Effector CD8-positive, alpha-beta T cell (primary cell): ENCODE measurements around the gene GOLGB1.

Source experiments
- DNase-seq: peaks from one replicate; lab custom pipeline; 2025; lab: John Stamatoyannopoulos, UW

The GOLGB1 gene

DNA sequence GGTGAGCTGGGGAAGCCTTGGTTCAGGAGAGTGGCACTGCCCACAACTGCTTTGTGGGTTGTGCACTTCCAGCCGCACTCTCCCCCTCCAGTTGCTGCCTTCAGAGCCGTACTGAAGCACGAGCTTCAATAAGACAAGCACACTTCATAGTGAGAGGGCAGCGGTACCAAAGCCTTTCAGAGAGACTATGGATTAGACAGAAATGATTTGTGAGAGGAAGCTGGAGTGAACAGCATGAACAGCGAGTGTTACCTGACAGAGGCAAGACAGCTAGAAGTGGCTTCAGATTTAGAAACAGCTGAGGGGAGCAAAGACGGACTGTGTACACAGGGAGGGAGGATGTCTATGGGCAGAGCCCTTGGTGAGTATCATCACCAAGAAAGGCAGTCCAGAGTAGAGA is 119.9 kb downstream of the GOLGB1 start:
- DNase-seq = no peak

DNA sequence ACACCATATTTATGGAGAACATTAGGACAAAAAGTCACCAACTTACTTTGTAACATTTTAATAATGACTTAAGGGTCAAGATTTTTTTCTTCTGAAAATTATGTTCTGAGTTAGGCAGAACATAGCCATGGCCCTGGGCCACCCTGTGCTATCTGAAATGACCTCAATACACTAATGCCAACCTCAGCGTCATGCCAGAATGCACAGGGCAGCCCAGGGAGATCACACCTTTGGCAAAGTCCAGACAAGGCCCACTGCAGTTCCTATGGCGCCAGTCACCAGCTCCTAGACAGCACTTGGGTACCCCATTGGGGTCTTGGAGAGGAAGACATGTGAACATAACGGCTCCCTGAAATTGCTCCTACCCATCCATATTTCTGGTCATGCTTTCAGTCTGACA is 121.9 kb downstream of the GOLGB1 start:
- no peak for DNase-seq

DNA sequence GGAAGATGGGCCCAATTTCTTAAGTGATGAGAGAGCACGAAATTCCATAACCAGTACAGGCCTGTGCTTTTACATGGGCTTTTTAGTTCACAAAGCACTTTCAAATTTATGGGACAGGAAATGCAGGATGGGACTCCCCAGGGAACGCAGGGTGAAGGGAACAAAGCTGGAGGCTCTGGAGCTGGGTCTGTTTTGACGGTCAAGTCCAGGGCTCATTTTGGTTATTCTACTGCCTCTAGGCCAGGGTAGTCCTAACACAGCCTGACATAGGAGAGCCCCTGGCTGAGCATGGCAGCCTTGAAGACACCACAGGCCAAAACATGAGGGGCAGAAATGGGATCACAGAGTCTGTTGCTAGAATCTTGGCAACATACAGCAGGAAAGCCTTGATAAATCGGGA is 122.3 kb downstream of the GOLGB1 start:
- DNase-seq = no peak

DNA sequence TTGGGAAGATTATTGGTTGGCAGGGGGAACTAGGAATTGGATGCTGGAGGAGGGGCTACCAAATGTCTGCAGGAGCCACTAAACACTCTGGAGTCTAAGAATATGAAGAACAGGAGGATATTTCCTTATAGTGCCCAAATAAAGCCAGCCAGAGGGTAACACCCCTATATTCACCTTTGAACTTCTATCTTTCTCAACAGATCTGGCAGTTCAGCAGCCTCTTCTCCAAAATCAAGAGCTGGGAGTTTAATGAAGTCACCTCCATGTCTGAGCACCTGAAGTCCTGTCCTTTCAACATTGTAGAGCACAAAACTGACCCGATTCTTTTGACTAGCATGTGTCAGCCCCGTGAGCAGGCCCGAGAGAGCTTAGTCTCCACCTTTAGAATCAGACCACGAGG is 123.0 kb downstream of the GOLGB1 start:
- DNase-seq = no peak

DNA sequence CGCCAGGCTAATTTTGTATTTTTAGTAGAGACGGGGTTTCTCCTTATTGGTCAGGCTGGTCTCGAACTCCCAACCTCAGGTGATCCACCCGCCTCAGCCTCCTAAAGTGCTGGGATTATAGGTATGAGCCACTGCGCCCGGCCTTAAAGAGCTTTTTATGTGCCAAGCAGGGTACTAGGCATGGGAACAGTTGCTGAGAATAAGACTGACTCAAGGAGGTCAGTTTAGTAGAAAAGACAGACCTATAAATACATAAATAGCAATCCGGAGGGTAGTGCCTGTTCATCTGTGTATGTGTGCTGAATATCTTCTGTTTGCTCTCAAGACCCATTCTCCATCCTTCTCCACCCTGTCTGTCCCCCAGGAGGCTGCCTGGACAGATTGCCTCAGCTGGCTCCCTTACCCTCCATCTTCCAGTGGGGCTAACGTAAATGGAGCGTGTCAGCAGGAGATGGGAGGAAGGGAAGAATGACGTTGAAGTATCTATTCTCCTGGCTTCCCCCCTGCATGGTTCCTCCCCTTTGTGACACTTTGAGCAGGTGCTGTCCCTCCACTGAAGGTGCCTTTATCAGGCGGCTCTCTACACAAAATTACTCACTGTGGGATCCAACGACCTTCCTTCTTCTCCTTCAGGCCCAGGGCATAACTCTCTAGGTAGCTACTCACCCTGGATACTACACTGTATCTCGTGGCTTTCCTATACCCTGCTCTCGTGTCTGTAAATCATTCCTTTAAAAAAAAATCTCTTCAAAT is 125.2 kb downstream of the GOLGB1 start:
- DNase-seq = no peak

DNA sequence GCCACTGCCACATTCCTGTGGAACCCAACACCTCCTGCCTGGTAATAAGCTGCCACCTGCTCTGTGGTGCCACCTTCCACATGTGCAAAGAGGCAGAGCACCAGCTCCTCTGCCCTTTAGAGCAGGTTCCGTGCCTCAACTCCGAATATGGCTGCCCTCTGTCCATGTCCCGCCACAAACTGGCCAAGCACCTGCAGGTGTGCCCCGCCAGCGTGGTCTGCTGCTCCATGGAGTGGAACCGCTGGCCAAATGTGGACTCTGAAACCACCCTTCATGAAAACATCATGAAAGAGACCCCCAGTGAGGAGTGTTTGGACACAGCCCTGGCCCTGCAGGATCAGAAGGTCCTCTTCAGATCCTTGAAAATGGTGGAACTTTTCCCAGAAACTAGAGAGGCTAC is 128.1 kb downstream of the GOLGB1 start:
- DNase-seq = no peak

DNA sequence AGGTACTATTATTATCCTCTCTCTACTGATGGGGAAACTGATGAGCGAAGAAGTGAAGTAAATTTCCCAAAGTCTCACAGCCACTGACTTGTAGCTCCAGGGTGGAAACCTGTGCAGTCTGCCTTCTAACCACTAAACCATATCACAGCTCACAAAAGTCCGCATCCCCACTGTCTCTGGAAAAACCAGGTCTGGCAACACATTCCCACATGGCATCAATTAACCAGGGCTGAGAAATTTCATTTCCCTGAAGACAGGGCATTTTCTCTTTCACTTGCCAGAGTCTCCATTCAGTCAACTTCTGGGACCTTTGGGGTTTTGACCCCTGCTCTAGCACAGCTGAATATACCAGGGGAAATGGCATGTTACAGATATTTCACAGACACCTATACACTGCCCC is 129.8 kb downstream of the GOLGB1 start:
- DNase-seq = no peak
